HG03135 (cell line): ENCODE data around the gene CALHM2.
"Not testable (repeated sequence)": the region's sequence is repeated elsewhere in the genome, so short reads cannot be mapped to it uniquely, and the experiment has no call there.

ENCODE experiments used
- ATAC-seq: cut with Tn5 transposase; IDR thresholded peaks from one replicate; pipeline ENCODE4 v1.9.1; 2021; ENCODE audit warnings: mild to moderate bottlenecking, moderate library complexity; ENCODE audit not compliant: unreplicated experiment

The CALHM2 gene

DNA sequence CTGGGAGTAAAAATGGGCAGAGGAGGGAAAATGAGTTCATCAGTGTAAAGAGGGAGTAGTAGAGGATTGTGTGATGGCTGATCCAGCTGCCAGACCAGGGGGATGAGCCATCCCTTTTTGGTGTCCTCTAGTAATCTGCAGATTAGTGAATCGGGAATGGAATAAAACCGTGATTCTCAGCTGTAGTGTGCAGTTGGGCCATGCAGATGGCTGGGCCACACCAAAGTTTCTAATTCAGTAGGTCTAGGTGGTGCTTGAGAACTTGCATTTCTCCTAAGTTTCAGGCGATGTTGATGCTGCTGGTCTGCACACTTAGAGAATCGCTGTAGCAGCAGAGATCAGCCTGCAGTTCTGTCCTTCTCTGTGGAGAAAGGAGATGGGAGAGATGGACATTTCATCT lies 33.1 kb downstream of the CALHM2 start:
- ATAC-seq: no peak

GRCh38 chr10:103417601-103418000 lies 34.6 kb downstream of the CALHM2 start:
- no peak for ATAC-seq

GRCh38 chr10:103417148-103417469 lies 35.1 kb downstream of the CALHM2 start:
- not testable (repeated sequence) for ATAC-seq

GRCh38 chr10:103416436-103417147 lies 35.6 kb downstream of the CALHM2 start:
- no peak for ATAC-seq

DNA sequence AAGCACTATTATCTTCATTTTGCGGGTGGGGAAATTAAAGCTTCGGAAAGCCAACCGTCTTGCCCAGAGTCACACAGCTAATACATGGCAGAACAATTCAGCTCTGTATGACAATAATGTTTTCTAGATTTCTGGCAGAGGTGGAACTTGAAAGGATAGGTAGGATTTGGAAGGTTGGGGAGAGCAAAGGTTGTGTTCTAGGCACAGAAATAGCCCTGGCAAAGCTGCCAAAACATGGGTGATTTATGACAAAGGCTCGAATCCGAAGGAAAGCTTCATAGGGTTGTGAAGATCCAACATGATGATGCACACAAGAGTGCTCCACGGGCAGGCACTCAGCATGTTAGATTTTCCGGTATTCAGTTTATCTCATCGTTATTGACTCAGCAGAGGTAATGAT lies 36.6 kb downstream of the CALHM2 start:
- ATAC-seq: no peak

DNA sequence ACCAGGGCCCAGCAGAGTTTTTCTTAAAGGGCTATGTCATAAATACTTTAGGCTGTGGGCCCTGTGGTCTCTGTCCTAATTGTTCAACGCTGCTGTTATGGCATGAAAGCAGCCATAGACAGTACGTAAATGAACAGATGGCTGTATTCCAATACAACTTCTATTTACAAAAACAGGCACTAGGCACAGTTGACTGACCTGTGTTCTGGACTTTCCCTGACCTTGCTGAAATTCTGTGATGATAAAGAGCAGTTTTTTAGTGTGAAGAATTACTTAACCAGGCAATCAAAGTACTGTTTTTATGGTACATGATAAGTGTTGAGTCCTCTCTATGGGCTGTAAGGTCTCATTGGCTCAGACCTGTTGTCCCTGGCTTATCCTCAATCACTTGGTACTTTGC lies 38.6 kb downstream of the CALHM2 start:
- no peak for ATAC-seq

- no peak for ATAC-seq
These were observed 54.9 kb downstream of the CALHM2 start for GRCh38 chr10:103397191-103397825.

DNA sequence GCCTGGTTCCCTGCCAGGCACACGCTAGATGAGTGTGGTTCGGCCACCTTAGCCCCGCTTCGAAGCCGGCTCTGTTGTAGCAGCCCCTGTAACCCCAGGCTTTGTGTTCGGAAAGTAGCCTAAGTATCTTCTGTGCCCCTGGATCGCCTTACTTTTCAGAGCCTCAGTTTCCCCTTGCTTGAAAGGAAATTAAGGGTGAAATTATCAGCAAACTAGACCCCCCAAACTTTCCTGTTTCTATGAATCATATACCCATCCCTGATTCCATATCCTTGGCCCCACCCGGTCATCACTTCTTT lies 55.4 kb downstream of the CALHM2 start:
- ATAC-seq: no peak
